Choroid plexus epithelial cell (primary cell): ENCODE results near the gene RFTN1.

Experiments
- DNase-seq: peaks from one replicate; pipeline ENCODE4 v3.0.0-alpha.2; 2010; ENCODE audit warnings: low read depth
- H3K4me3 ChIP-seq: 2 replicates; pipeline ENCODE4 v1.5.1; 2011; ENCODE audit warnings: low read depth, mild to moderate bottlenecking, control low read depth, low read length, moderate library complexity
- TF ChIP-seq, protein P1 (sequence below): conservative IDR thresholded peaks from 2 replicates; pipeline ENCODE4 v1.5.1; 2011; ENCODE audit warnings: low read depth, mild to moderate bottlenecking, control low read depth, inconsistent platforms, low read length, moderate library complexity

RFTN1 gene

DNA sequence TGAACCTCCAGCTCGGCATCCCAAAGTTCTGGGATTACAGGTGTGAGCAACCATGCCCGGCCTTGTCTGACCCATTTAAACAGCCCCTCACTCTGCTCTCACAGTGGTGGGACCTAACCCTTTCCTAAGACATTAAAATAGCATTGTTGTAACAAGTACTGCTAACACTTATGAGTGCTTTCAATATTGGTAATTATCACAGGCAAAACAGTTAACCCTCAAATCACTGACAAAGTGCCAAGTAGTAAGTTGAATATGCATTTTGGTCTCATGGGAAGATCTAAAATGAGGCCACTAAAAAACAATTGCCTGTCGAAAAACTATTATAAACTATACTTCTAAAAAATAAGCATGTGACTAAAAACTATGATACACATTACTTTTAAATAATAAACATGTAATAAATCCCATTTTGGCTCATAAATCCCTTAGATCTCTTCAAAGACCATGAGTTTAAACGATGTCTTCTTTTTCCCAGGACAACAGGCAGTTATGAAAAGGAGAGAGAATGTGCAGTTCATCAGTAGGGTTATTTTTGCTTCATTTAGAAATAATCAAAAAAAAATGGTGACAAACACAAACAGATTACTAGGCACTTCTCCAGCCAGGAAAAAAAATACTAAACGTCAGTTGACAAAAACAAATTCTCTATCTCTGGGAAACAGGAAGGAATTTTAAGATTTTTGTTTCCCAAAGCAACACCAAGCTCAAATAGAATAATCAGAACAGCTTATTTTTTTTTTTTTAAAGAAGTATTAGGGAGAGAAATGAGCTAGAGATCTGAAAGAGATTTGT is 95.4 kb downstream of the RFTN1 start:
- no peak for DNase-seq
- TF ChIP-seq, protein P1, sequence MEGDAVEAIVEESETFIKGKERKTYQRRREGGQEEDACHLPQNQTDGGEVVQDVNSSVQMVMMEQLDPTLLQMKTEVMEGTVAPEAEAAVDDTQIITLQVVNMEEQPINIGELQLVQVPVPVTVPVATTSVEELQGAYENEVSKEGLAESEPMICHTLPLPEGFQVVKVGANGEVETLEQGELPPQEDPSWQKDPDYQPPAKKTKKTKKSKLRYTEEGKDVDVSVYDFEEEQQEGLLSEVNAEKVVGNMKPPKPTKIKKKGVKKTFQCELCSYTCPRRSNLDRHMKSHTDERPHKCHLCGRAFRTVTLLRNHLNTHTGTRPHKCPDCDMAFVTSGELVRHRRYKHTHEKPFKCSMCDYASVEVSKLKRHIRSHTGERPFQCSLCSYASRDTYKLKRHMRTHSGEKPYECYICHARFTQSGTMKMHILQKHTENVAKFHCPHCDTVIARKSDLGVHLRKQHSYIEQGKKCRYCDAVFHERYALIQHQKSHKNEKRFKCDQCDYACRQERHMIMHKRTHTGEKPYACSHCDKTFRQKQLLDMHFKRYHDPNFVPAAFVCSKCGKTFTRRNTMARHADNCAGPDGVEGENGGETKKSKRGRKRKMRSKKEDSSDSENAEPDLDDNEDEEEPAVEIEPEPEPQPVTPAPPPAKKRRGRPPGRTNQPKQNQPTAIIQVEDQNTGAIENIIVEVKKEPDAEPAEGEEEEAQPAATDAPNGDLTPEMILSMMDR = no peak
- no peak overlapping the region for H3K4me3 ChIP-seq

DNA sequence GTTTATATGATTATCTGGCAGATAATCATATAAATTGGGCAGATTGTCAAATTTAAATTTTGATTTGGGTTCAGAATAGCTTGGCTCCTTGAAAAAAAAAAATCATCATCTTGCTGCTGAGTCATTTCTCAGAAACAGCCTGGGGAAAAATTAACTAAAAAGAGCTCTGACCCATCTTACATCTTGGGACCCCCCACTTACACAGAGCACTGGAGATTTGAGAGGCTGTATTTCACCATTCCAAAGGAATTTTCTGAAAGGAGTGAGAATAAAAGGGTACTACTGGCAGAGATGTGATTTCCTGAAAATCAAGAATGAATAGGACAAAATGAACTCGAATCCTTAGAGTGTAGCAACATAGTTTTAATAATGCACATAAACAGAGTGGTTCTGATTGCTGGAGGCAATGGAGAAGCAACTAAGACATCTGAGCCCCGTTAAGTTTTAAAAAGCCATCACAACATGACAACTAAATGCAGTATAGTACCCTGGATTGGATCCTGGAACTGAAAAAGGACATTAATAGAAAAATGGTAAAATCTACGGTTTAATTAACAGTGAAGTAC is 97.5 kb downstream of the RFTN1 start:
- TF ChIP-seq, protein P1 = no peak

DNA sequence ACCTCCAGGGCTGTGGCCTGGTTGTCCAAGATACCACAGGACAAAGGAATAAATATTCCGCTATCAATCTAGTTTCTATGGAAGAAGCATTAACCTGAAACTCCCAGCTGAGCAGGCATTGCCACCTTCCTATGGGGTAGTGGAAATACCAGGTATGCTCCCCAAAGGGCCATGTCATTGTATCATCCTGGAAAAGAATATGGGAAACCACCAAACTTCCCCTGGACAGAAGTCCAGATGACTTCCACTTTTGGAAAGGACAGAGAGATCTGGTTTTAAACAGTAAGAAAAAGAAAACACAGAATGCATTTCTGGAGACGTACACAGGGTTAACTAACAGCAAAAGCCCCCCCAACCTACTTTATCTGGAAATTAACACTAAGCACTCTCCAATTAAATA is 100.2 kb downstream of the RFTN1 start:
- TF ChIP-seq, protein P1 = no peak
- DNase-seq = no peak
- H3K4me3 ChIP-seq = no peak overlapping the region

More for the DNA sequence above, 97.5 kb downstream of the RFTN1 start:
- H3K4me3 ChIP-seq = no peak overlapping the region
- peak; percentile 42 for DNase-seq

DNA sequence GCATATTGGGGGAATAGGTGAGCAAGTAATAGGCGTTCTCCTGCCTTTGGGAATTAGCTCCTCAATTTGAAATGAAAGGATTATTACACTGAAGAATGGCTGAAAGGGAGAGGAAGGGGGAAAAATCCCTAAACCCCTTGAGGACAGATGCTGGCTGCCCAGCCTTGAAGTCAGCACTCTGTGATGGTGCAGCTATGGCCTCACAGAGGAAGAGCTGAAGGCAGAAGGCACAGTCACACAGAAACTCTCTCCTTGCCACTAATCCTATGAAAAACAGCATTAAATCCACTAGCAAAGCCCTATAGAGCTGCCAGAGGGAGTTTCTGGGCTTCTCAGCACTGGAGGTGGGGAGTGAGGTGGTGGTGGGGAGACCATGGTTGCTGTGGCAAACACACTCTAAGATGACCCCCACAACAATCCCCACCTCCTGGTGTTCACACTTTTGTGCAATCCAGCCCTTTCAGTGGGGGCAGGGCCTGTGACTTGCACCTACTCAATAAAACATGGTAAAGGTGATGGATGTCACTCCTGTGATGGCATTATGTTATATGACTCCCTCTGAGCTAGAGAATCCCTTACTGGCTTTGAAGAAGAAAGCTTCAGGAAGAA is 101.2 kb downstream of the RFTN1 start:
- no peak overlapping the region for H3K4me3 ChIP-seq
- TF ChIP-seq, protein P1 = no peak
- no peak for DNase-seq

DNA sequence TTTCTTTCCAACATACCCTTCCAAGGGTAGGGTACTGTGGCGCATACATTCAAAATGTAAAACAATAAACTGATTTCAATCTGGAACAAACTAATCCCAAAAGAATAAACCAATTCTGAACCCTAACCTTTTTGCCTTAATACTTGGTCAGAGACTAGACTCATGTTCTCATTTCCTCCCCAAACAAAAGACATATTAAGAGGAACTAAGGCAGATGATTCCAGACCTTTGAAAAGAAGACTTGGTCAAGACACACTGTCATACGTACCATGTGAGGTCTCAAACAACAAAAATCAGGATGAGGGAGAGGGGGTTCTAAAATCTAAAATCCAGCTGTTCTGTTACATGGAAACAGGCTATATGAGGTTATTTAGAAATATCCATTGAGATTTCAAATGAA is 102.1 kb downstream of the RFTN1 start:
- H3K4me3 ChIP-seq = no peak overlapping the region
- no peak for DNase-seq
- TF ChIP-seq, protein P1 = no peak

DNA sequence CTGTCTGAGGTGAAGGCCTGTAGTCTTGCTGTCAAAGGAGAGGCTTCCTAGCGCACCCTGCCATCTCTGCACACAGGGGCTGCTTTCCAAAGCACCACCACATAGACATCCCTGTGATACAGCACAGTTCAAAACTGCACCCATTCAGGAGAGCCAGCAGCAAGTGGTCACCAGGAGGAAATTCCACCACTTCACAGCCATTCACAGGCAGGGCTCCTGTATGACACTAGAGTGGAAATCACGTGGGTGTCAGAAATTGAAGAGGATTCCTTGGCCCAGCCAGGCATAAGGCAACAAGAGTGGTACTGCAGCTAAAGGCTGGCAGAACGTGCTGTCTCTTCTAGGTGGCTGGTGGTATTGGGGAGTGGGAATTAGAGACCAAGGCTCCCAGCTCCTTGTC is 102.8 kb downstream of the RFTN1 start:
- DNase-seq = peak; percentile 19
- no peak overlapping the region for H3K4me3 ChIP-seq
- TF ChIP-seq, protein P1 = no peak
